ENCODE results near the gene PIGU. TPM values are rescaled to one million over a fixed set of nuclear protein-coding genes. Genes with fewer than 3 reads are reported as not detected.

Gene PIGU
- total and polyA plus RNA-seq, 2 of the 13 experiments (the other 11 are each of a cell fraction or from before 2014, with no cell fraction given) = 45.5 to 231 TPM

GRCh38 chr20:34634392-34634791, 42.5 kb downstream of the PIGU start (continued):
- TF ChIP-seq NAIF1 (CRISPR knock-in tag; IDR thresholded peaks at IDR 0.05; ENCODE audit: borderline replicate concordance) (no peak), ZNF232 (CRISPR knock-in tag; IDR thresholded peaks at IDR 0.05; ENCODE audit: borderline replicate concordance) (no peak), ELF4 (CRISPR knock-in tag; IDR thresholded peaks at IDR 0.05; ENCODE audit: borderline replicate concordance) (no peak), MIER3 (CRISPR knock-in tag; IDR thresholded peaks at IDR 0.05; ENCODE audit: borderline replicate concordance) (no peak), ZNF616 (CRISPR knock-in tag; IDR thresholded peaks at IDR 0.05; ENCODE audit: low read depth) (no peak), SAP130 (CRISPR knock-in tag; IDR thresholded peaks at IDR 0.05; ENCODE audit: low read depth) (0 out of 2 replicates have a peak, but pooled peaks have one; percentile 16), RARG (CRISPR knock-in tag; IDR thresholded peaks at IDR 0.05; ENCODE audit: low read depth) (no peak), ARID4A (CRISPR knock-in tag; IDR thresholded peaks at IDR 0.05; ENCODE audit: borderline replicate concordance) (no peak), HNF1A (IDR thresholded peaks at IDR 0.05; ENCODE audit: low read depth) (no peak), HNF1A (CRISPR knock-in tag; IDR thresholded peaks at IDR 0.05; ENCODE audit: borderline replicate concordance) (no peak), U2AF1 (optimal IDR thresholded peaks at IDR 0.05; ENCODE audit: low read depth, low read length) (no peak), GMEB2 (CRISPR knock-in tag; IDR thresholded peaks at IDR 0.05; ENCODE audit: low read depth) (no peak), ZNF275 (CRISPR knock-in tag; IDR thresholded peaks at IDR 0.05; ENCODE audit: borderline replicate concordance) (no peak), DRAP1 (CRISPR knock-in tag; IDR thresholded peaks at IDR 0.05) (no peak), DBP (CRISPR knock-in tag; IDR thresholded peaks at IDR 0.05; ENCODE audit: not compliant biosample characterization) (no peak), GPN1 (CRISPR knock-in tag; IDR thresholded peaks at IDR 0.05; ENCODE audit: borderline replicate concordance) (no peak), ZNF350 (CRISPR knock-in tag; IDR thresholded peaks at IDR 0.05; ENCODE audit: borderline replicate concordance, low read depth) (no peak)
